Neural progenitor cell (in vitro differentiated cells): Measurements from ENCODE around the gene TMEM63C.

Experiments
- EZH2 ChIP-seq: fragments of 200-600 bp; sonication (generic); IDR thresholded peaks from 2 replicates; pipeline ENCODE4 v1.6.1; 2017; ENCODE audit warnings: antibody characterized with exemption, mild to moderate bottlenecking, moderate library complexity
- EZH2phosphoT487 ChIP-seq: fragments of 200-600 bp; sonication (generic); IDR thresholded peaks from 2 replicates; pipeline ENCODE4 v1.6.1; 2017; ENCODE audit warnings: antibody characterized with exemption

DNA sequence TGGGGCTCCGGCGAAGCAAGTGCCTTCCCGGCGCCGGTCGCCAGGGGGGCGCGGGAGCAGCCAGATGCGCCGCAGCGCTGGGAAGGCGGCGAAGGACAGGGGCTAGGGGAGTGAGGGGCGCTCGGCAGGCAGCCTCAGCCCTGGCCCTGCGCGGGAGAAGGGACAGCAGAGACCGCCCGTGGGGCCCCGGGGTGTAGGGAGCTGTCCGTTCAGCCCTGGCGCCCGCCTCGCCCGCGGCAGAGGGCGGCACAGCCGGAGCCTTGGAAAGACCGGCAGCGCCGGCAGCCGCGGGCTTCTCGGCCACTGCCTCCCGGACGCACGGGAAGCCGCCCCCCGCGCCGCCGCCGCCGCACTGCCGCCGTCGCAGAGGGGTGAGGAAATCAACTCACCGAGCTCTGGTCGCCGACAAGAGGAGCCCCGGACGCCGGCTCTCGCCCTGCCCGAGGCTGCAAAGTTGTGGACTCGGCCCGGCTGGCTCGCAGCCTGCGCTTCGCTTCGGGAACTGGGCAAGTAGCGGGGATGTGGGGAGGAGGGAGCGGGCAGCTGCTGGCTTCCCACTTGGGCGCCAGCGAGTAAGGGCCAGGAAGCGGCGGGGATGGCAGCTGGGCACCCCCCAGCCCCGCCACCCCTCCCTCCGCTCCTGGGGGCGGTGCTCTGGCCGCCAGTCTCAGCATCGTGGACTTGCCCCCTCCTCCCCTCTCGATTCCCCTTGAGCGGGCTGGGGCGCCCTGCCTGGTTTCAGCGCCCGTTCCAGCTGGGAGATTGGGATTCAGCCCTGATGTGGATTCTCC lies 40.2 kb upstream of the TMEM63C start, which contains the start of gene ZDHHC22:
- no peak for TF ChIP-seq EZH2phosphoT487
- TF ChIP-seq EZH2, result no peak
